Keratinocyte (primary cell): ENCODE data around the gene FMNL2. TPM values are rescaled to one million over a fixed set of nuclear protein-coding genes. Genes with fewer than 3 reads are reported as not detected.

Experiments used
- DNase-seq: peaks from one replicate; pipeline ENCODE4 v3.0.0-alpha.2; 2011; ENCODE audit warnings: low read depth, missing footprints, low spot score
- FAIRE-seq: peaks from 2 replicates; lab custom pipeline; 2011; peaks lifted over from hg19 to GRCh38; lab: Jason Lieb, UNC
- H2AFZ ChIP-seq: 2 replicates; pipeline ENCODE4 v1.6.0; 2012; ENCODE audit warnings: low read length, control low read depth, inconsistent platforms; ENCODE audit not compliant: control insufficient read depth
- H3K27ac ChIP-seq: 2 replicates; pipeline ENCODE4 v1.5.1; 2011; ENCODE audit warnings: low read length; ENCODE audit not compliant: control insufficient read depth, insufficient read depth
- H3K27me3 ChIP-seq: 3 replicates; pipeline ENCODE4 v1.6.0; 2011; ENCODE audit warnings: low read length; ENCODE audit not compliant: control insufficient read depth, insufficient read depth; ENCODE audit errors: extremely low read depth
- H3K36me3 ChIP-seq, 2 experiments: 2 replicates in 1 of 2; 3 replicates in 1 of 2; pipeline ENCODE4 v1.5.1; 2011; ENCODE audit warnings: low read length in 2 of 2, mild to moderate bottlenecking in 1 of 2; ENCODE audit not compliant: control insufficient read depth in 2 of 2, insufficient read depth in 2 of 2; ENCODE audit errors: extremely low read depth in 1 of 2
- H3K4me1 ChIP-seq: 3 replicates; pipeline ENCODE4 v1.5.1; 2011; ENCODE audit warnings: low read length; ENCODE audit not compliant: control insufficient read depth, insufficient read depth; ENCODE audit errors: extremely low read depth
- H3K4me2 ChIP-seq: 3 replicates; pipeline ENCODE4 v1.6.0; 2011; ENCODE audit warnings: low read depth, low read length; ENCODE audit not compliant: control insufficient read depth, insufficient read depth; ENCODE audit errors: extremely low read depth
- H3K4me3 ChIP-seq, 3 experiments: fragments of 200-600 bp in 1 of 3; sonication (generic) in 1 of 3; 2 replicates in 2 of 3; 3 replicates in 1 of 3; pipeline ENCODE4 v1.5.1; 2011 to 2016; ENCODE audit warnings: low read length in 3 of 3, mild to moderate bottlenecking in 3 of 3, control low read depth in 2 of 3, inconsistent platforms in 1 of 3, low read depth in 1 of 3, mixed read lengths in 1 of 3, mixed run types in 1 of 3, moderate library complexity in 1 of 3; ENCODE audit not compliant: control insufficient read depth in 2 of 3, insufficient read depth in 2 of 3; ENCODE audit errors: extremely low read depth in 1 of 3
- H3K79me2 ChIP-seq: 2 replicates; pipeline ENCODE4 v1.6.0; 2012; ENCODE audit warnings: low read length; ENCODE audit not compliant: control insufficient read depth, insufficient read depth
- H3K9ac ChIP-seq: 3 replicates; pipeline ENCODE4 v1.6.0; 2011; ENCODE audit warnings: low read length; ENCODE audit not compliant: control insufficient read depth, insufficient read depth; ENCODE audit errors: extremely low read depth
- H3K9me1 ChIP-seq: 3 replicates; pipeline ENCODE4 v1.6.0; 2011; ENCODE audit warnings: low read length; ENCODE audit not compliant: control insufficient read depth, insufficient read depth; ENCODE audit errors: extremely low read depth
- H3K9me3 ChIP-seq: 2 replicates; pipeline ENCODE4 v1.5.1; 2012; ENCODE audit warnings: low read depth, low read length; ENCODE audit not compliant: control insufficient read depth
- H4K20me1 ChIP-seq: 3 replicates; pipeline ENCODE4 v1.6.0; 2011; ENCODE audit warnings: low read length; ENCODE audit not compliant: control insufficient read depth, insufficient read depth; ENCODE audit errors: extremely low read depth
- EZH2 ChIP-seq: IDR thresholded peaks from one replicate; pipeline ENCODE4 v1.6.1; 2012; ENCODE audit warnings: inconsistent platforms, mild to moderate bottlenecking, low read length, moderate library complexity
- dilution Hi-C: fragments of 300-500 bp; cut with MboI; formaldehyde crosslinking; loops from one replicate; pipeline ENCODE4 v1.7.0; 2020; ENCODE audit warnings: low sequenced_read_pairs; ENCODE audit not compliant: extremely low pct_ligation_motif_present
- polyA plus RNA-seq, 5 experiments: library from polyadenylated mRNA; depleted of rRNA in 3 of 5; stranded (reverse) in 3 of 5; stranded (forward) in 1 of 5; unstranded in 1 of 5; fragments of >200 nt; gene quantifications; 1 replicate in 1 of 5; 2 replicates in 3 of 5; 3 replicates in 1 of 5; pipeline versions ENCODE4 v1.2.1 to v1.2.3, GENCODE V29; 2011 to 2012; ENCODE audit warnings: missing spikeins in 2 of 5, low read depth in 1 of 5, low replicate concordance in 1 of 5
- TF ChIP-seq, protein P1 (sequence below), 3 experiments: IDR thresholded peaks in 1 of 3; conservative IDR thresholded peaks in 1 of 3; optimal IDR thresholded peaks in 1 of 3; 2 replicates in 2 of 3; 3 replicates in 1 of 3; pipeline versions ENCODE3 to v1.5.1; 2011; ENCODE audit warnings: low read length in 3 of 3, mild to moderate bottlenecking in 3 of 3, moderate library complexity in 2 of 3, control low read depth in 1 of 3, inconsistent platforms in 1 of 3; ENCODE audit not compliant: insufficient read depth in 2 of 3; ENCODE audit errors: extremely low read depth in 1 of 3

FMNL2 gene
- polyA plus RNA-seq, 1 donor (not counting 4 experiments of a cell fraction or from before 2014, with no cell fraction given): 62.7 TPM

GRCh38 chr2:152462120-152462519, 127.1 kb downstream of the FMNL2 start:
- Histone ChIP-seq H3K27ac (no peak overlapping the region), H3K9me1 (peaks cover 5% of the 10 kb centered on the region), H3K9me3 (no peaks in the 10 kb centered on the region), H3K36me3 (no peaks in the 10 kb centered on the region), H3K27me3 (no peaks in the 10 kb centered on the region), H4K20me1 (no peaks in the 10 kb centered on the region), H3K9ac (no peak overlapping the region), H3K4me2 (no peak overlapping the region), H3K4me1 (peaks cover 24% of the 10 kb centered on the region), H3K79me2 (peaks cover 84% of the 10 kb centered on the region), H2AFZ (no peak overlapping the region), H3K4me3 (no peak overlapping the region)
- no peak for TF ChIP-seq EZH2
- TF ChIP-seq, protein P1, sequence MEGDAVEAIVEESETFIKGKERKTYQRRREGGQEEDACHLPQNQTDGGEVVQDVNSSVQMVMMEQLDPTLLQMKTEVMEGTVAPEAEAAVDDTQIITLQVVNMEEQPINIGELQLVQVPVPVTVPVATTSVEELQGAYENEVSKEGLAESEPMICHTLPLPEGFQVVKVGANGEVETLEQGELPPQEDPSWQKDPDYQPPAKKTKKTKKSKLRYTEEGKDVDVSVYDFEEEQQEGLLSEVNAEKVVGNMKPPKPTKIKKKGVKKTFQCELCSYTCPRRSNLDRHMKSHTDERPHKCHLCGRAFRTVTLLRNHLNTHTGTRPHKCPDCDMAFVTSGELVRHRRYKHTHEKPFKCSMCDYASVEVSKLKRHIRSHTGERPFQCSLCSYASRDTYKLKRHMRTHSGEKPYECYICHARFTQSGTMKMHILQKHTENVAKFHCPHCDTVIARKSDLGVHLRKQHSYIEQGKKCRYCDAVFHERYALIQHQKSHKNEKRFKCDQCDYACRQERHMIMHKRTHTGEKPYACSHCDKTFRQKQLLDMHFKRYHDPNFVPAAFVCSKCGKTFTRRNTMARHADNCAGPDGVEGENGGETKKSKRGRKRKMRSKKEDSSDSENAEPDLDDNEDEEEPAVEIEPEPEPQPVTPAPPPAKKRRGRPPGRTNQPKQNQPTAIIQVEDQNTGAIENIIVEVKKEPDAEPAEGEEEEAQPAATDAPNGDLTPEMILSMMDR (optimal IDR thresholded peaks at IDR 0.05 in 1 of 3, IDR thresholded peaks at IDR 0.05 in 1 of 3, conservative IDR thresholded peaks at IDR 0.05 in 1 of 3; ENCODE audit: extremely low read depth in 1 of 3, insufficient read depth in 2 of 3, low read length in 3 of 3): no peak
- dilution Hi-C loops: no loop called here
- no peak for DNase-seq
- FAIRE-seq: no peak

DNA sequence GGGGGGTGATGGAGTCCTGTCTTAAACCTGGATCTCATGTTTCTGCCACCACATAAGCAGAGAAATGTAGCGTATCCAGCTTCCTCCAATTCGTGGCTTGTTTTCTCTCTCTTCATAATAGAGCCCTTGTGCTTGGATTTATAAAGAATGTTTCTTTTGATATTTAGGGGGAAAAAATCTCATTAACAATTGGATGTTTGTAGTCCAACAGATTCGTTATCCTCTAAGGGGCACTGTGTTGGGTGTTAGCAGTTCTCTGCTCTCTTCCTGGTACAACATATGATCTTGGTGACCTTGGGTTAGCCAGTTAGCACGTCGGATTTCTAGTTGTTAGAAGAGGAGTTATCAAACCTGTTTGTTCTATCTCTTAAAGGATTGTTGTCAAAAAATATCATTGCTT, 127.8 kb downstream of the FMNL2 start:
- no peaks in the 10 kb centered on the region for H3K27me3 ChIP-seq
- H3K9ac ChIP-seq: no peak overlapping the region
- no peak for TF ChIP-seq EZH2
- TF ChIP-seq, protein P1 (optimal IDR thresholded peaks at IDR 0.05 in 1 of 3, IDR thresholded peaks at IDR 0.05 in 1 of 3, conservative IDR thresholded peaks at IDR 0.05 in 1 of 3; ENCODE audit: extremely low read depth in 1 of 3, insufficient read depth in 2 of 3, low read length in 3 of 3): no peak
- H3K4me2 ChIP-seq: no peak overlapping the region
- H3K27ac ChIP-seq: no peak overlapping the region
- no peaks in the 10 kb centered on the region for H3K9me3 ChIP-seq
- peaks cover 30% of the 10 kb centered on the region for H3K4me1 ChIP-seq
- dilution Hi-C loops: no loop called here
- H4K20me1 ChIP-seq: no peaks in the 10 kb centered on the region
- no peak overlapping the region for H2AFZ ChIP-seq
- FAIRE-seq (no peak), DNase-seq (no peak)
- peaks cover 7% of the 10 kb centered on the region for H3K9me1 ChIP-seq
- no peak overlapping the region for H3K4me3 ChIP-seq
- no peaks in the 10 kb centered on the region for H3K36me3 ChIP-seq
- H3K79me2 ChIP-seq: peaks cover 84% of the 10 kb centered on the region
